OCI-LY3 (cell line): ENCODE data around the gene TRIO.

Experiments used
- EZH2phosphoT487 ChIP-seq: fragments of 200-600 bp; shearing (Covaris generic); IDR thresholded peaks from 2 replicates; pipeline ENCODE4 v1.6.1; 2018; ENCODE audit warnings: antibody characterized with exemption, mixed run types, low read depth
- TF ChIP-seq, protein P1 (sequence below): fragments of 200-600, 300-600 bp; sonication (generic); IDR thresholded peaks from 2 replicates; pipeline ENCODE4 v1.5.1; 2014; ENCODE audit warnings: antibody characterized with exemption, low read length, low read depth

DNA sequence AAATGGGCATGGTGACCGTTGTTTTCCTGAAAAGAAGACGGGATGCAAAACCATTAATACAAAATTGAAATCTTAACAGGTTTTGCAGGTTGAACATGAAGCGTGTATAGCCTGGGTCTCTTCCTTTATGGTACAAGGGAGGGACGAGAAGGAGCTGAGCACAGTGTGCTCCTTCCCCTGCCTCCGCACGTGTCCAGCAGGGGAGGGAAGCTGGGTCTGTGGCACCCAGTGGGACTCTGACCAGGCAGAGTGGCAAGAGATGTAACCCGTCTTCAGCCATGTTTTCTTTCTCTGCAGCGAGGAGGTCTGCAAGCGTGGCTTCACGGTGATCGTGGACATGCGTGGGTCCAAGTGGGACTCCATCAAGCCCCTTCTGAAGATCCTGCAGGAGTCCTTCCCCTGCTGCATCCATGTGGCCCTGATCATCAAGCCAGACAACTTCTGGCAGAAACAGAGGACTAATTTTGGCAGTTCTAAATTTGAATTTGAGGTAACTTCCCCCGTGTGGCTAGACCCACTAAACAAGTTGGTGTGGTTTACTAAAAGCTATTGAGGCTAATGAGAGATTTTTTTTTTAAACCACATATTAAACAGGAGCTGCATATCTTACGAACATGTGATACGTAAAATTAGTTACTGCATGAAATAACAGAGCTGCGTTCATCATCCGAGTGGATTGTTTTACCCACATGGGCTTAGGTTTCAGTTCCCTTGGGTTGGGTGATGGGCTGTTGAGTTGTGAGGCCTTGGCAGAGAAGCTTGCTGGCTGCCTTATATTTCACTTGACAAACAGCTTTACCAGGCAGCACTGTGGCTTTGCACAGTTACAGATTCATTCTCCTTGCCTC, 143.7 kb downstream of the TRIO start:
- TF ChIP-seq, protein P1, sequence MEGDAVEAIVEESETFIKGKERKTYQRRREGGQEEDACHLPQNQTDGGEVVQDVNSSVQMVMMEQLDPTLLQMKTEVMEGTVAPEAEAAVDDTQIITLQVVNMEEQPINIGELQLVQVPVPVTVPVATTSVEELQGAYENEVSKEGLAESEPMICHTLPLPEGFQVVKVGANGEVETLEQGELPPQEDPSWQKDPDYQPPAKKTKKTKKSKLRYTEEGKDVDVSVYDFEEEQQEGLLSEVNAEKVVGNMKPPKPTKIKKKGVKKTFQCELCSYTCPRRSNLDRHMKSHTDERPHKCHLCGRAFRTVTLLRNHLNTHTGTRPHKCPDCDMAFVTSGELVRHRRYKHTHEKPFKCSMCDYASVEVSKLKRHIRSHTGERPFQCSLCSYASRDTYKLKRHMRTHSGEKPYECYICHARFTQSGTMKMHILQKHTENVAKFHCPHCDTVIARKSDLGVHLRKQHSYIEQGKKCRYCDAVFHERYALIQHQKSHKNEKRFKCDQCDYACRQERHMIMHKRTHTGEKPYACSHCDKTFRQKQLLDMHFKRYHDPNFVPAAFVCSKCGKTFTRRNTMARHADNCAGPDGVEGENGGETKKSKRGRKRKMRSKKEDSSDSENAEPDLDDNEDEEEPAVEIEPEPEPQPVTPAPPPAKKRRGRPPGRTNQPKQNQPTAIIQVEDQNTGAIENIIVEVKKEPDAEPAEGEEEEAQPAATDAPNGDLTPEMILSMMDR, result no peak
- no peak for TF ChIP-seq EZH2phosphoT487
